ENCODE results near the gene CHRNE. TPM values are rescaled to one million over a fixed set of nuclear protein-coding genes. Genes with fewer than 3 reads are reported as not detected.

CHRNE gene
- 0.14 and 0.44 TPM in 2 replicates for total RNA-seq

GRCh38 chr17:4903051-4903818, at the start of gene CHRNE:
Gene CHRNE, minus strand, starts transcription at chr17:4903098. Its CDS starts 35 bp downstream, at chr17:4903063.

GRCh38 chr17:4950746-4951204, 47.9 kb upstream of the CHRNE start, which contains the start of gene ENO3:
Gene ENO3, plus strand, starts transcription at chr17:4951119. Its CDS starts 711 bp downstream, at chr17:4951830.

DNA sequence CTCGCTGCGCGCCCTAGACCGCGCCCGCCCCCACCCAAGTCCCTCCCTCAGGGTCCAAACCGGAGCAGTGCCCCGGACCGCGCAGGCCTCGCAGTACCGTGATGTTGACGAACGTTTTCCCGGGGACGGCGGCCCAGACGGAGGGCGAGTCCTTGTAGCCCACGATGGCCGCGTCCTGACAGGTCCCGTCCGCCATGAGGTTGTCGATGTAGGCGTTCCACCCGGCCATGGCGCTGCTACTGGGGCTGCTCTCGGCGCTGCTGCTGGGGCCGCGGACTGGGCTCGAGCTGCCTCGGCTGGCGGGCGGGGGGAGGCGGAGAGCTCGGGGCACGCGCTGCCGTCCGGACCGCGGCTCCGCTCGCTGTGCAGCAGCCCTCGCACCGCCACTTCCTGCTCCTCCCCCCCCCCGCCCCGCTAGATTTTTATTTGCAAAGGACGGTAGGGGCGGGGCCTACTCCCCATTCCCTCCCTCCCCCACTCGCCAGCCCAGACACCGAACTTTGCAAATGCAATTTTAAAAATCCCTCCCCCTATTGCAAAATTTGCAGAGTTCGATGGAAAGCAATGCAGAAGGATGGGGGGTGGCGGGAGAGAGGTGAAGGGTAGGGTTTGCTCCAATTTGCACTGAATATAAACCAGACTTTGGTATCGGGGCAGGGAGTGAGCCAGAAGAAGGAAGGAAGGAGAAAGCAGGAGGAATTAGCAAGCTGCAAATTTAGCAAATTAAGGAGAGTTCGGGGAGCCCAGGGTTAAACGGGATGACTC, 45.5 kb upstream of the CHRNE start, which contains the start of gene PFN1:
TSS of gene PFN1 (minus strand) at position 365 of the 765 bp plus-strand sequence. CDS start at position 229, 136 bp downstream.

DNA sequence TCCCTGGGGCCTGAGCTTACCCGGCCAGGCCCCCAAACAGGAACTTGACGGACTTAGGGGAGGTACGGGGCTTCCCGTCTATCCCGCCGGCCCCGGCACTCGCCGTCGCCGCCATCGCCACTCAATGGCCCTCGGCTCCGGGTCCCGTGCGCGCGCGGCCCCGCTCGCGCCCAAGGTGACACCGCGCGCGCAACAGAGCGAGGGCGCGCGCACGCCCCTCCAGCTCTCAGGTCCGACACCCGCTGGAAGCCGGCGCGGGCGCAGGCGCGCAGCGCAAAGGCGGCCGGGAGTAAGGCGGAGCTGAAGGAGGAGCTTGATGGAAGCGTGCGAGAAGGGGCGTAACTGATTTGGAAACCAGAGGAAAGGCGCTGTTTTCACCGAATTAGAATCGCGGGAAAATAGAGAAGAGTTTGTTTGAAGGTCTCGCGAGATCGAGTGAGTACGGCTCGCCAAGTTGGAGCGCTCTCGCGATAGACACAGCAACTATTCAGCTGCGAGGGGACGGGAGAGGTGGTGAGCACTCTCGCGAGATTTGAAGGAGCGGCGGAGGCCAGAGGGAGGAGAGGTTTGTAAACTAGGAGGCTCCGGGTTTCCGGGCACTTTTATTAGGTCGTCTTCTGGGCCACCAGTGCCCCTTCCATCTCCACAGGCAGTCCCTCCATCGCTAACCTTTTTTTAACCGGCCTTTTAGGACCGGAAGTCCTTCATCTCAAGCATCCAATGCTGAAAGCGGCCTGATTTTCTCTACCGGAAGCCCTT, 37.1 kb upstream of the CHRNE start, which contains the start of the genes RNF167 and SLC25A11:
TSS of gene RNF167 (plus strand) at position 473 of the 759 bp plus-strand sequence. CDS start 642 bp downstream, outside the sequence.
TSS of gene SLC25A11 (minus strand) at position 251 of the 759 bp plus-strand sequence. CDS start at position 115, 136 bp downstream.

DNA sequence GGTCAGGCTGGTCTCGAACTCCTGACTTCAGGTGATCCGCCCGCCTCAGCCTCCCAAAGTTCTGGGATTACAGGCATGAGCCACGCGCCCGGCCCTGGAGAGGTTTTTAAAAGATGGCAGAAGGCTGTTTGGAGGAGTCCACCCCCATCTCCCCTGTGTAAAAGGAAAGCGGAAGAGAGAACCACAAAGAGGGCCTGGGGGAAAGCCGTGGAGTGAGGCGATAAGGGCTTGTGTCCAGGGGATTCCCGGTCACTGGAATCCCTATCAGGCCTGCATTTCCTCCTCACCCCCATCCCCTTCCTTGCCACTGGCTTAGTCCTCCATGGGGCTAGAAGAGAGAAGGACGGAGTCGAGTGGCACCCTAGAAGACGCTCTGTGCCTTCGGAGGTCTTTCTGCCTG, 29.1 kb upstream of the CHRNE start, which contains the start of gene GP1BA:
TSS of gene GP1BA (plus strand) at position 315 of the 400 bp plus-strand sequence. CDS start 328 bp downstream, outside the sequence.

DNA sequence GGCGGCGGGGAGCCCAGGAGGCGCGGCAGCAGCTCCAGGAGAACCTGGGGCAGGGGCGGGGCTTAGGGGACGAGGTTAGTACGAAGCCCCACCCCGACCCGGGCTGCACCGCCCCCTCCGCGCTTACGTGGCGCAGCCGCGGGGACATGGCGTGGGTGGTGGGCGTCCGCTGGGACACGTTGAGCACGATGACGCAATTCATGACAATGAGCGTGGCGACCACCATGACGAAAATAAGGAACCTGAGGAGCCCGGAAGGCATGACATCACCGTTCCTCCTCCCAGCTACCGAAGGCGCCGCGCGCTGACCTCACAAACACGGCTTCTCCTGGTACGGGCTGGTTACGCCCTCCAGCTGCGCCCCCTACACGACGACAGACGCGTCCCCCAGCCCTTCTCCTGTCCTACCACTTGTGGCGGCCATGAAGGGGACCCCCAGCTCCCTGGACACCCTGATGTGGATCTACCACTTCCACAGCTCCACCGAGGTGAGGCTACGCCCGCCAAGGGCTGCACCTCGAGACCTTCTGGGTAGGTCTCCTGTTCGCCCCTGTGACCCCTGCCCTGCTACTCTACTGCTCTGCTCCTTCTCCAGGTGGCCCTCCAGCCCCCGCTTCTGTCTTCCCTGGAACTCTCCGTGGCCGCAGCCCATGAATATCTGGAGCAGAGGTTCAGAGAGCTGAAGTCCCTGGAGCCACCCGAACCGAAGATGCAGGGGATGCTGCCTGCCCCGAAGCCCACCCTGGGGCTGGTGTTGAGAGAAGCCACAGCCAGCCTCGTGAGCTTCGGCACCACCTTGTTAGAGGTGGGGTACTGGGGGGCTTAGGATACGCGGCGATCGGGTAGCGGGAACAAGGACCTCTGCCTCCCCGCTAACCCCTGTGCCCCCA, 3.3 kb downstream of the CHRNE start, which contains the start of gene C17orf107:
TSS of gene C17orf107 (plus strand) at position 196 of the 890 bp plus-strand sequence. CDS start at position 423, 227 bp downstream.

Other genes starting within 250 kb of the CHRNE start
- 20.6 and 31.5 TPM in 2 replicates for gene PELP1, start 199.0 kb downstream of the CHRNE start, total RNA-seq
- 3.9 and 5.0 TPM in 2 replicates for gene ARRB2, start 192.5 kb downstream of the CHRNE start, total RNA-seq
- 8.9 and 13.3 TPM in 2 replicates for gene MED11, start 171.7 kb downstream of the CHRNE start, total RNA-seq
- 0.22 TPM in 1 of 2 replicates, not detected in the other for gene ZMYND15, start 163.3 kb downstream of the CHRNE start, total RNA-seq
- 0.57 and 3.1 TPM in 2 replicates for gene CXCL16, start 163.2 kb downstream of the CHRNE start, total RNA-seq
- not detected in 2 replicates for gene TM4SF5, start 131.2 kb downstream of the CHRNE start, total RNA-seq
- gene VMO1, start 116.7 kb downstream of the CHRNE start, total RNA-seq = 1.8 TPM in 1 of 2 replicates, not detected in the other
- not detected in 2 replicates for gene GLTPD2, start 114.1 kb downstream of the CHRNE start, total RNA-seq
- gene PSMB6, start 106.9 kb downstream of the CHRNE start, total RNA-seq = 112 and 162 TPM in 2 replicates
- gene PLD2, start 95.9 kb downstream of the CHRNE start, total RNA-seq = 16.0 and 18.3 TPM in 2 replicates
- gene MINK1, start 69.8 kb downstream of the CHRNE start, total RNA-seq = 29.5 and 46.4 TPM in 2 replicates
- gene C17orf107, start 3.6 kb downstream of the CHRNE start, total RNA-seq = 0.57 and 6.1 TPM in 2 replicates
- gene GP1BA, start 29.2 kb upstream of the CHRNE start, total RNA-seq = under 0.01 TPM in 1 of 2 replicates, not detected in the other
- gene SLC25A11, start 36.9 kb upstream of the CHRNE start, total RNA-seq = 49.5 and 75.6 TPM in 2 replicates
- 21.2 and 51.8 TPM in 2 replicates for gene RNF167, start 37.2 kb upstream of the CHRNE start, total RNA-seq
- 759 and 850 TPM in 2 replicates for gene PFN1, start 45.4 kb upstream of the CHRNE start, total RNA-seq
- gene ENO3, start 48.0 kb upstream of the CHRNE start, total RNA-seq = 2.4 and 5.3 TPM in 2 replicates
- 28.9 and 66.1 TPM in 2 replicates for gene SPAG7, start 64.7 kb upstream of the CHRNE start, total RNA-seq
- gene CAMTA2, start 84.6 kb upstream of the CHRNE start, total RNA-seq = 15.3 and 19.3 TPM in 2 replicates
- 0.22 and 0.43 TPM in 2 replicates for gene INCA1, start 94.4 kb upstream of the CHRNE start, total RNA-seq
- 65.3 and 75.5 TPM in 2 replicates for gene KIF1C, start 94.9 kb upstream of the CHRNE start, total RNA-seq
- 0.14 TPM in 1 of 2 replicates, not detected in the other for gene SLC52A1, start 132.3 kb upstream of the CHRNE start, total RNA-seq
- gene ZFP3, start 175.4 kb upstream of the CHRNE start, total RNA-seq = 1.1 and 1.8 TPM in 2 replicates
- gene ZNF232, start 208.8 kb upstream of the CHRNE start, total RNA-seq = 5.5 and 5.6 TPM in 2 replicates
- gene USP6, start 212.9 kb upstream of the CHRNE start, total RNA-seq = under 0.01 TPM in 2 replicates